Breast epithelium (tissue), 3 donors: ENCODE data around the gene ODAD4.

Source experiments
- POLR2AphosphoS5 ChIP-seq, 3 donors: sonication (generic); formaldehyde crosslinking; IDR thresholded peaks; one replicate each; pipeline ENCODE4 v1.6.1; 2017; ENCODE audit warnings: antibody characterized with exemption in 3 of 3
- TF ChIP-seq, protein P1 (sequence below), 3 donors: fragments of 450-650 bp; IDR thresholded peaks; one replicate each; pipeline ENCODE4 v1.5.1; 2016 to 2017; ENCODE audit warnings: antibody characterized with exemption in 3 of 3, mild to moderate bottlenecking in 3 of 3, moderate library complexity in 3 of 3

DNA sequence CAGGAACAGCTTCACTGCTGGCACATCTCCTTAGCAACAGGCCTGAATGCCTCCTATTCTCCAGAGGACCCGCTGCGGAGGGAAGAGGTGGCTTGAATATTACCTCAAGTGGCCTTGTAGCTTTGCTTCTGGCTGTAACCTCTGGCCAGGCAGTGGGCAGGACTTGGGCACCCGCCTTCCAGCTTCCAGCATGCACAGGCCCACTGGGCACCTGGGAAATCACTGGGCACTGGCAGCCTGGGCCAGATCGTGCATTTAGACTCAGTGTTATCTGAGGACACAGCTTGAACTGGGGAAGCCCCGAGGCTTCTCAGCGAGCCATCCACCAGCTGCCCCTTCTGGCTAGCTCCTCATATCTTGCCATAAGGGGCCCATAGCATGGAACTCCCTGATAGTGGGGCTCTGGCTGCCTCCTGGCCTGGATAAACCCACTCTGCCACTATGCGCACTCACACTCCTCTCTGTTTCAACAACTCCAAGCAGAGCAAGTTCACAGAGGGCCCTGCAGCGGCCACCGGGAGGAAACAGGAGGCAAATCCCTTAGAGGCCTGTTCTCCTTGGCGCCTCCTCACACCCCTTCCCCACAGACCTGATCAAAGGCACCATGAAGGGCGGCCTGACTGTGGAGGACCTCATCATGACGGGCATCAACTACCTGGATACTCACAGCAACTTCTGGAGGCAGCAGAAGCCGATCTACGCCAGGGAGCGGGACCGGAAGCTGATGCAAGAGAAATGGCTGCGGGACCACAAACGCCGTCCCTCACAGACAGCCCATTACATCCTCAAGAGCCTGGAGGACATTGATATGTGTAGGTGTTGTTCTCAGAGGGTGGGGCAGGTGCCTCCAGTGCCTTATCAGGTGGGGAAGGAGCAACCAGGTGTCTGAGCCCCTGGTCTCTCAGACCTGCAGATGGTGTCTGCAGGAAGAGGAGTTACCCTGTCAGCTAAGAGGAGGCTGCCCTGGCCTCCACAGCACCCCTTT is 7.8 kb downstream of the ODAD4 start:
- TF ChIP-seq, protein P1, sequence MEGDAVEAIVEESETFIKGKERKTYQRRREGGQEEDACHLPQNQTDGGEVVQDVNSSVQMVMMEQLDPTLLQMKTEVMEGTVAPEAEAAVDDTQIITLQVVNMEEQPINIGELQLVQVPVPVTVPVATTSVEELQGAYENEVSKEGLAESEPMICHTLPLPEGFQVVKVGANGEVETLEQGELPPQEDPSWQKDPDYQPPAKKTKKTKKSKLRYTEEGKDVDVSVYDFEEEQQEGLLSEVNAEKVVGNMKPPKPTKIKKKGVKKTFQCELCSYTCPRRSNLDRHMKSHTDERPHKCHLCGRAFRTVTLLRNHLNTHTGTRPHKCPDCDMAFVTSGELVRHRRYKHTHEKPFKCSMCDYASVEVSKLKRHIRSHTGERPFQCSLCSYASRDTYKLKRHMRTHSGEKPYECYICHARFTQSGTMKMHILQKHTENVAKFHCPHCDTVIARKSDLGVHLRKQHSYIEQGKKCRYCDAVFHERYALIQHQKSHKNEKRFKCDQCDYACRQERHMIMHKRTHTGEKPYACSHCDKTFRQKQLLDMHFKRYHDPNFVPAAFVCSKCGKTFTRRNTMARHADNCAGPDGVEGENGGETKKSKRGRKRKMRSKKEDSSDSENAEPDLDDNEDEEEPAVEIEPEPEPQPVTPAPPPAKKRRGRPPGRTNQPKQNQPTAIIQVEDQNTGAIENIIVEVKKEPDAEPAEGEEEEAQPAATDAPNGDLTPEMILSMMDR (IDR thresholded peaks at IDR 0.05) = no peak
- TF ChIP-seq POLR2AphosphoS5 (IDR thresholded peaks at IDR 0.05) = no peak
